RCC 7860 (cell line): Measurements from ENCODE around the gene ALG9.

Source experiments
- DNase-seq: peaks from one replicate; pipeline ENCODE4 v3.0.0-alpha.2; 2015; ENCODE audit warnings: low spot score
- FAIRE-seq: peaks from 2 replicates; lab custom pipeline; 2012; peaks lifted over from hg19 to GRCh38; lab: Jason Lieb, UNC

ALG9 gene

DNA sequence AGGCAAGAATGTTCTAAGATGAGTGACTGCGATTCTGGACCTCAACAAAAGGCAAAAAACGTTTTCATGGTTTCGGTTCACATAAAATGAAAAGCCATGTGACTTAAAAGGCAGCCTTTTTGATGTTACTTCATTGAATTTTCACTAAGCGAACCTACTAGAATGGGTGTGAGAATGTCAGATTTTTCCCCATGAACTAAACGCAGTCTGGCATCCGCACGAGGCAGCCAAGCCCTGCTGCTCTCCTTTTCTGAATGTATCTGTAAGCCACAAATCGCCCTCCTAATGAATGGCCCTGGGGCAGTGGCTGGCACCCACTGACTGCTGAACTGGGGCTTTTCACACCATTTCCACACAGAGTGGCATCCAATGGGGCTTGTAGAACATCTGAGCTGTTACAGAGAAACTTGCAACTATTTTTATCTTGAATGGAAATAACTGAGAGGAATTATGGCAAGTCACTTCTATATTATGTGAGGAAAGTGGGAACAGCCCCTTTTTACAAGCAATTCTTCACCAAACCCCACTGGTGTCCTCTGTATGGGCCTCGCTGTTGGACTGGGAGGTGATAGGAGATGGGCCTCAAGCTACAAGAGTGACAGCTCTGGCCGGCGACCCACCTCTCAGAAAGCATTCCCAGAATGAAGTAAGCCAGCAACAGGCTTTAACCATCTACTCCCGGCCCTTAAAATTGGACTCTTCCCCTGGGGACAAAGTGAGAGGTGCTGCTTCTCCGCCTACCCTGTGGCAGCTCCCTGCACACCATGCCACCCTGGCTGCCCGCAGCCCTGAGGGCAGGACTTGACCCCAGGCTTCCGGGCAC is 134.5 kb downstream of the ALG9 start:
- no peak for DNase-seq
- no peak for FAIRE-seq
